Transverse colon (tissue), 4 donors: Measurements from ENCODE around the gene FZD4.

Source experiments
- POLR2AphosphoS5 ChIP-seq, 3 donors: sonication (generic); formaldehyde crosslinking; IDR thresholded peaks; one replicate each; pipeline ENCODE4 v1.6.1; 2016; ENCODE audit warnings: antibody characterized with exemption in 3 of 3
- TF ChIP-seq, protein P1 (sequence below), 5 experiments: fragments of 200-600 bp in 3 of 5; fragments of 450-650 bp in 2 of 5; sonication (generic) in 3 of 5; IDR thresholded peaks; 1 replicate in 2 of 5; 2 replicates in 3 of 5; pipeline ENCODE4 v1.5.1; 2016 to 2017; ENCODE audit warnings: antibody characterized with exemption in 5 of 5, inconsistent platforms in 3 of 5, mild to moderate bottlenecking in 2 of 5, moderate library complexity in 1 of 5

DNA sequence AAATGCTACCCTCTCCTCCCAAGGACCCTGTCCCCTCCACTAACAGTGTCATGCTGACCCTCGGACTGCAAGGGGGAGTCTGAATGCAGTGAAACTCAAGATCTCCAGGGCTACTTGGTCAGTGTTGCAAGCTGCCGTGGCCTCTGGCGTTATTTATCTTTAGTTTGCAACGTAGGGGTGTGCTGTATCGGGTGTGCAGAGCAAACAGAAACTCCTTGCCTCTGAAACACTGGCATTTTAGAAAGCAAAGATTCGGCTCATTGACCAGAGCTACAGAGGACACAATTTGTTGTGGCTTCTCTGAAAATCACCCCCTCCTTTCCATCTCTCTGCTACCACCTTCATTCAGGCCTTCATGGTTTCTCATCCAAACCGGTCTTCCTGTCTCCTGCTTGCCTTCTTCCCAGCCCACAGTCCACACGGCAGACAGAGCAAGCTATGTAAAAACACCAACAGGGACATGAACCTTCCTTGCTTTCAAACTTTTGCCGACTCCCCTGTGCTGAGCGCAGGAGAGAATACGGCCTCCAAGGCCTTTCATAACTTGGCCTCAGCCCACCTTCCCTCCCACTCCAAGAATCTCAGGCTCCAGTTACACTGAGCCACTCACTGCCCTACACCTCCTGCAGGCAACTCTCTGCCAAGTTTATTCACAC lies 14.9 kb downstream of the FZD4 start:
- no peak for TF ChIP-seq POLR2AphosphoS5 (IDR thresholded peaks at IDR 0.05)
- TF ChIP-seq, protein P1, sequence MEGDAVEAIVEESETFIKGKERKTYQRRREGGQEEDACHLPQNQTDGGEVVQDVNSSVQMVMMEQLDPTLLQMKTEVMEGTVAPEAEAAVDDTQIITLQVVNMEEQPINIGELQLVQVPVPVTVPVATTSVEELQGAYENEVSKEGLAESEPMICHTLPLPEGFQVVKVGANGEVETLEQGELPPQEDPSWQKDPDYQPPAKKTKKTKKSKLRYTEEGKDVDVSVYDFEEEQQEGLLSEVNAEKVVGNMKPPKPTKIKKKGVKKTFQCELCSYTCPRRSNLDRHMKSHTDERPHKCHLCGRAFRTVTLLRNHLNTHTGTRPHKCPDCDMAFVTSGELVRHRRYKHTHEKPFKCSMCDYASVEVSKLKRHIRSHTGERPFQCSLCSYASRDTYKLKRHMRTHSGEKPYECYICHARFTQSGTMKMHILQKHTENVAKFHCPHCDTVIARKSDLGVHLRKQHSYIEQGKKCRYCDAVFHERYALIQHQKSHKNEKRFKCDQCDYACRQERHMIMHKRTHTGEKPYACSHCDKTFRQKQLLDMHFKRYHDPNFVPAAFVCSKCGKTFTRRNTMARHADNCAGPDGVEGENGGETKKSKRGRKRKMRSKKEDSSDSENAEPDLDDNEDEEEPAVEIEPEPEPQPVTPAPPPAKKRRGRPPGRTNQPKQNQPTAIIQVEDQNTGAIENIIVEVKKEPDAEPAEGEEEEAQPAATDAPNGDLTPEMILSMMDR (IDR thresholded peaks at IDR 0.05), result no peak
